GM12872 (cell line): Measurements from ENCODE around the gene CTIF.

ENCODE experiments used
- TF ChIP-seq, protein P1 (sequence below): IDR thresholded peaks from 3 replicates; pipeline ENCODE4 v1.5.1; 2011; ENCODE audit warnings: low read depth, mild to moderate bottlenecking, low read length, moderate library complexity; ENCODE audit not compliant: insufficient read depth

Gene CTIF

DNA sequence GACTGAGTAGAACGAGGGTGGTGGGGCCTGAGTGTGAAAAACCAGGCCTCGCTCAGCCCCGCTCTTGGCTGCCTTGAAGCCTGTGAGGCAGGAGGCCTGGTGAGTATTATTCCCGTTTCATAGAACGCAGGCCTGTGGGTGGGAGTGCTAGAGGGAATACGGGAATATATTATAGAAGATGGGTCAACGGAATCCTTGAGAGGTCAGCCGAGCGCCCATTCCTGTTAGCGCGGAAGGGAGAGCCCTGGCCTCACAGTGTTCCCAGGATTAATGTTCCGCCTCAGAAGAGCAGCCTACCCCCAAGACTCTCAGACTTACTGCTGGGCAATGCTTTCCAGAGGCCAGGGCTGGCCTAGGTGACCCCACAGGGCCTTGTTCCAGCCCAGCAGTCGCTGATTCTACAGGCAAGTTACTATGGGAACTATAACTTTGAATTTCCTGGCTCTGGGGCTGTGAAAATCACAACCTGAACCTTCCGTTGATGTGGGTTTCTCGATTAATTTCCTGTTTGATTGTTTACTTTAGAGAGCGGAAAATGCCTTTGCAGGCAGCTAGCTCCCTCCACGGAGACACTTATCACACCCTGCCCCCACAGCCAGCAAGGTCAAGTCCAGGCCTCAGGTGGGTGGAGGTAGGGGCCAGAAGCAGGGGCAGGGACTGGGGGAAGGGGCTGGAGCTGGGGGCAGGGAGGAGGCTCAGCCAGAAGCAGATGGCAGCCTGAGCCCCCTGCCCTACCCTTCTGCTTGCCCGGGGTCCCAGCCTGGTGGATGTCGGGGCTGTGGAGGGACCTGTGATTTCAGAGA lies 303.6 kb downstream of the CTIF start:
- TF ChIP-seq, protein P1, sequence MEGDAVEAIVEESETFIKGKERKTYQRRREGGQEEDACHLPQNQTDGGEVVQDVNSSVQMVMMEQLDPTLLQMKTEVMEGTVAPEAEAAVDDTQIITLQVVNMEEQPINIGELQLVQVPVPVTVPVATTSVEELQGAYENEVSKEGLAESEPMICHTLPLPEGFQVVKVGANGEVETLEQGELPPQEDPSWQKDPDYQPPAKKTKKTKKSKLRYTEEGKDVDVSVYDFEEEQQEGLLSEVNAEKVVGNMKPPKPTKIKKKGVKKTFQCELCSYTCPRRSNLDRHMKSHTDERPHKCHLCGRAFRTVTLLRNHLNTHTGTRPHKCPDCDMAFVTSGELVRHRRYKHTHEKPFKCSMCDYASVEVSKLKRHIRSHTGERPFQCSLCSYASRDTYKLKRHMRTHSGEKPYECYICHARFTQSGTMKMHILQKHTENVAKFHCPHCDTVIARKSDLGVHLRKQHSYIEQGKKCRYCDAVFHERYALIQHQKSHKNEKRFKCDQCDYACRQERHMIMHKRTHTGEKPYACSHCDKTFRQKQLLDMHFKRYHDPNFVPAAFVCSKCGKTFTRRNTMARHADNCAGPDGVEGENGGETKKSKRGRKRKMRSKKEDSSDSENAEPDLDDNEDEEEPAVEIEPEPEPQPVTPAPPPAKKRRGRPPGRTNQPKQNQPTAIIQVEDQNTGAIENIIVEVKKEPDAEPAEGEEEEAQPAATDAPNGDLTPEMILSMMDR = no peak

DNA sequence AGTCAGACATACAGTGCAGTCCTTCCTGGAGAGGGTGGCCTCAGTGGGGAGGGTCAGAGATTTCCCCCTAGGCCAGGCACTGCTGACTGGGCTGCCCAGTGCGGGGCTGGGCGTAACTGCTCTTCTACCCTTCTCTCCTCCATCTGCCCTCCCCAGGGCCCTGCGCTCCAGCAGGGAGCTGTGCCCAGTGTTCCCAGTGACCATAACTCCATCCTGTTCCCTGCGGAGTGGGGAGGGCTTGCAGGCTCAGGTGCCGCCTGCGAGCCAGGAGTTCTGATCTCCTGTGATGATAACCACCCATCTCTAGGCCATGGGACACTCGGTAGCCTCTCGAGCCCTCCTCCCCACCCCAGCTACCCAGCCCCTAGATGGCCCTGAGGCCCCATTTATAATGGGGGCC lies 304.3 kb downstream of the CTIF start:
- TF ChIP-seq, protein P1 = no peak

DNA sequence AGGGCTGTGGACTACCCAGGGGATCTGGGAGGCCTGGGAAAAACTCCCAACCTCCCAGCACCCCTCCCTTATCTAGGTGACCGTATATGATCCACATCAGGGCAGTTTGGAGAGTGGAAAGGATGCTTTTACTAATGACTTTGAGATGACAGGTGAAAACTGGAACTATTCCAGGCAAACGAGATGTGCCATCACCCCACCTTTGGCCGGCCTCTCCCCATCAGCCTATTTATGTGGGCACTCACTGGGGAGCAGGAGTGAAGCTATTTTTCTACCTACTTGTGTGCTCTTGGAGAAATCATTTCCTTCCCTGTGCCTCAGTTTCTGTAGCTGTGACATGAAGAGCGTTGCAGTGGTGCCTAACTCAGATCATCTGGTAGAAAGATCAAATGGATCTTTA lies 304.8 kb downstream of the CTIF start:
- TF ChIP-seq, protein P1 = no peak

DNA sequence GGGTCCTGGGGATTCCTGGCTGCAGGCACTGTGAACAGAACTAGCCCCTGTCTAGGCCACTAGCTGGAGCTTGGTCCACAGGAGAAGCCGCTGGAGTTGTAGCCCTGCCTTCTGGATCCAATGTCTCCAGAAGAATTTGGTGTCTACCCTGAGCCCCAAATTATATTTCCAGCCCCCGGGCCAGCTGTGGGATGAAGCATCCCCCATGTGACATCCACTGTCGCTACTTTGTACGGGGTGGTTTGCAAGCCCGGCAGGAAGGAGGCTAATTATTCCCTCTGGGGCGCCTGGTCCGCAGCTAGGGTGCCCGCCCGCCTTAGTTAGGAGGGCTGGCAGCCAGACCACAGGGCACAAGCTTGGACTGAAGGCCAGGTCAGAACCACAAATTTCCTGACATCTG lies 305.4 kb downstream of the CTIF start:
- TF ChIP-seq, protein P1 = no peak

DNA sequence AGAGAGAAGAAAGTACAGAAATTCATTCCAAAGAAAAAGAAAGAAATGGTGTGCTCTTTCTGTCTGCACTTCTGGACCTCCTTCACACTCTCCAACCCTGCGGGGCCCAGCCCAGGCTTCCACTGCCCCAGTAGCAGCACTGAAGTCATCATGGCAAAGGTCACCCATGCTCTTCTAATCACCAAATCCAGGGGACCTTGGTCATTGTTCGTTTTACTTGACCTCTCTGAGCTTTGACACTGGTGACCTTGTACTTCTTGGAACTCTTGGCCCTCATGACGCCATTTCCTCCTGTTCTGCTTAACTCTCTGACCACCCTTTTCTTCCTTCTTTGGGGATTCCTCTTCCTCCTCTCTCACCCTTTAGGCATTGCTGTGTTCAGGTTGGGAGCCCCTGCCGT lies 306.3 kb downstream of the CTIF start:
- TF ChIP-seq, protein P1 = no peak

DNA sequence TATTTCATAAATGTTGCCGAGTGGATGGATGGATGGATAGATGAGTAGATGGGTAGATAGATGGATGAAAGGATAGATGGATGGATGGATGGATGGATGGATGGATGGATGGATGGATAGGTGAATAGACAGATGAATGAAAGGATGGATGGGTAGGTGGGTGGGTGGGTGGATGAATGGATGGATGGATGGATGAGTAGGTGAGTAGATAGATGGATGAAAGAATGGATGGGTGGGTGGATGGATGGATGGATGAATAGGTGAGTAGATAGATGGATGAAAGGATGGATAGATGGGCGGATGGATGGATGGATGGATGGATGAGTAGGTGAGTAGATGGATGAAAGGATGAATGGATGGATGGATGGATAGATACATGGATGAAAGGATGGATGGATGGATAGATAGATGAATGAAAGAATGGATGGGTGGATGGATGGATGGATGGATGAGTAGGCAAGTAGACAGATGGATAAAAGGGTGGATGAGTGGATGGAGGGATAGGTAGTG lies 307.6 kb downstream of the CTIF start:
- TF ChIP-seq, protein P1 = no peak

DNA sequence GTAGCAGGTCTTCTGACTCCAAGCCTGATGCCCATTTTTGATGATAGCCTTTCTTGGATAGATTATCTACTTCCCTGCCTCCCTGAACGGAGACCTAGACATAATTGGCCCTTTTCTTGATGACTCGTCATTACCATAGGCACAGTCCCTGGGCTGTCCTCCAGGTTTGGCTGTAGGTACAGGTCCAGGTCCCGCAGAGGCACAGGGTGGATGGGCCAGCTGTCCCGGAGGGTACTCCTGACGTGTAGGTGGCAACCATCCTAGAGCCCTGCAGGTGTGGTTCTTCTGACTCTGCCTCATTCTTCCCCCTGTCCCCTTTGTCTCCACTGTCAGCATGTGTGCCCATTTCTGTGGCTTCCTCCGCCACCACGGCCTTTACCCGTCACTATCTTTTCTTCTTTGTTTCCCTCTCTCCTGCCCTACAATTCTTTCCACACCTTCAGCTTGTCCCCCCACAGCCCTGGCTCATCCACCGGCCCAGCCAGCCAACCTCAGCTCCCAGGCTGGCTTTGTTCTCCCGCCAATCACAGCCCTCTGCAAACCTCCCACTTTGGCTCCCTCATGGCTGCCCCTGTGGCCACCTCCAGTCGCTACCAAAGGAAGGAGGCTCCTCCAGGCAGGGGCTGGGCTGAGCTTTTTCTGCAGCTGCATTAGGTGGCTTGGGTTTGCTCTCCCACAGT lies 309.1 kb downstream of the CTIF start:
- TF ChIP-seq, protein P1 = no peak
